Left kidney (tissue), 8 donors: ENCODE results near the gene NINJ1. TPM values are rescaled to one million over a fixed set of nuclear protein-coding genes. Genes with fewer than 3 reads are reported as not detected.

ENCODE experiments used
- DNase-seq: peaks from one replicate; pipeline ENCODE4 v3.0.0-alpha.2; 2013
- long read RNA-seq, 8 donors: transcript quantifications; one replicate each; lab custom pipeline, GENCODE V29; 2026
- polyA plus RNA-seq: library from polyadenylated mRNA; unstranded; fragments of 120-200 nt; gene quantifications from one replicate; pipeline ENCODE4 v1.2.1, GENCODE V29; 2013; ENCODE audit not compliant: insufficient read length

The NINJ1 gene, protein sequence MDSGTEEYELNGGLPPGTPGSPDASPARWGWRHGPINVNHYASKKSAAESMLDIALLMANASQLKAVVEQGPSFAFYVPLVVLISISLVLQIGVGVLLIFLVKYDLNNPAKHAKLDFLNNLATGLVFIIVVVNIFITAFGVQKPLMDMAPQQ
- polyA plus RNA-seq = 33.6 TPM
- long read RNA-seq, donor 1, transcript NINJ1-201 (4 exons, 1,281 nt) = major isoform, 47 of 117 reads
- long read RNA-seq, donor 1, transcript NINJ1-204 (2 exons, 2,026 nt) = minor isoform, 8 of 117 reads
- long read RNA-seq, donor 1, partial matches to known transcripts = 58 of 117 reads
- long read RNA-seq, donor 1, other reads (novel, unspliced or antisense) = 0 of 117 reads
- long read RNA-seq, donor 2, transcript NINJ1-201 (4 exons, 1,281 nt) = major isoform, 33 of 53 reads
- long read RNA-seq, donor 2, transcript NINJ1-204 (2 exons, 2,026 nt) = minor isoform, 5 of 53 reads
- long read RNA-seq, donor 2, partial matches to known transcripts = 14 of 53 reads
- long read RNA-seq, donor 2, other reads (novel, unspliced or antisense) = 0 of 53 reads
- long read RNA-seq, donor 3, transcript NINJ1-204 (2 exons, 2,026 nt) = minor isoform, 6 of 34 reads
- long read RNA-seq, donor 3, transcript NINJ1-201 (4 exons, 1,281 nt) = major isoform, 22 of 34 reads
- long read RNA-seq, donor 3, partial matches to known transcripts = 6 of 34 reads
- long read RNA-seq, donor 3, other reads (novel, unspliced or antisense) = 0 of 34 reads
- long read RNA-seq, donor 4, partial matches to known transcripts = 5 of 9 reads
- long read RNA-seq, donor 4, other reads (novel, unspliced or antisense) = 0 of 9 reads
- long read RNA-seq, donor 5, transcript NINJ1-201 (4 exons, 1,281 nt) = major isoform, 36 of 48 reads
- long read RNA-seq, donor 5, partial matches to known transcripts = 9 of 48 reads
- long read RNA-seq, donor 5, other reads (novel, unspliced or antisense) = 0 of 48 reads
- long read RNA-seq, donor 6, transcript NINJ1-201 (4 exons, 1,281 nt) = major isoform, 28 of 62 reads
- long read RNA-seq, donor 6, transcript NINJ1-204 (2 exons, 2,026 nt) = minor isoform, 9 of 62 reads
- long read RNA-seq, donor 6, partial matches to known transcripts = 24 of 62 reads
- long read RNA-seq, donor 6, other reads (novel, unspliced or antisense) = 0 of 62 reads
- long read RNA-seq, donor 7, transcript NINJ1-201 (4 exons, 1,281 nt) = major isoform, 38 of 99 reads
- long read RNA-seq, donor 7, transcript NINJ1-204 (2 exons, 2,026 nt) = minor isoform, 9 of 99 reads
- long read RNA-seq, donor 7, partial matches to known transcripts = 51 of 99 reads
- long read RNA-seq, donor 7, other reads (novel, unspliced or antisense) = 0 of 99 reads
- long read RNA-seq, donor 8, transcript NINJ1-201 (4 exons, 1,281 nt) = major isoform, 11 of 15 reads
- long read RNA-seq, donor 8, partial matches to known transcripts = 0 of 15 reads
- long read RNA-seq, donor 8, other reads (novel, unspliced or antisense) = 0 of 15 reads

DNA sequence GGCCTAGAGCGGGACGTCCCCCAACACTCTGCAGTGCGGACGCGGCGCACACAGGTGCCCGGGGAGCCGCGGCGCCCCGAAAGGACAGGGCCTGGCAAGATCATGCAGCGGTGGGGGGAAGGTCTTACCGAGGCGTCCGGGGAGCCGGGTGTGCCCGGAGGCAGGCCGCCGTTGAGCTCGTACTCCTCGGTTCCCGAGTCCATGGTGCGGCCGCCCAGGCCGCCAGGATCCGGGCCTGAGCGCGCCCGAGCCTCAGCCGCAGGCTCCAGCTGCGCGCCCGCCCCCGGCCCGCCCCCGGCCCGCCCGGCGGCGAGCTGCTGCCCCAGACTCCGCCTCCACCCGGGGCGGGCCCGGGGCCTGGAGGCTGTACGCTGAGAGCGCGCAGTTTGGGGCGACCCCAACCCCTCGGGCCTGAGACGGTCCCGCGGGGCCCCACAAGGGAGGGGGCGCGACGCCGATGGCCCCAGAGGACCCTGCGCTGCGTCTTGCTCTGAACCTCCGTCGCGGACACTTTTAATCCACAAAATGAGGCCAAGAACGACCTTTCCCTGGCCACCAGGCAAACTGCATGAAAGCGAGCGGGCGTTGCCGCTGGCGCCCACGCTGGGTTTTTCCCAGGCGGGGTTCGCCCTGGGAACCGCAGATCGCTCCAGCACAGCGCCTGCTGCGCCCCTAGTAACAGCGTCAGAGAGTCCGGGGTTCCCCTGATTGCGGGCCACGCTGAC, at the start of gene NINJ1:
Gene NINJ1 (minus strand): TSS at position 237 of the 725 bp plus-strand sequence. CDS start 34 bp downstream, at position 203.
- DNase-seq = peak; percentile 72

DNA sequence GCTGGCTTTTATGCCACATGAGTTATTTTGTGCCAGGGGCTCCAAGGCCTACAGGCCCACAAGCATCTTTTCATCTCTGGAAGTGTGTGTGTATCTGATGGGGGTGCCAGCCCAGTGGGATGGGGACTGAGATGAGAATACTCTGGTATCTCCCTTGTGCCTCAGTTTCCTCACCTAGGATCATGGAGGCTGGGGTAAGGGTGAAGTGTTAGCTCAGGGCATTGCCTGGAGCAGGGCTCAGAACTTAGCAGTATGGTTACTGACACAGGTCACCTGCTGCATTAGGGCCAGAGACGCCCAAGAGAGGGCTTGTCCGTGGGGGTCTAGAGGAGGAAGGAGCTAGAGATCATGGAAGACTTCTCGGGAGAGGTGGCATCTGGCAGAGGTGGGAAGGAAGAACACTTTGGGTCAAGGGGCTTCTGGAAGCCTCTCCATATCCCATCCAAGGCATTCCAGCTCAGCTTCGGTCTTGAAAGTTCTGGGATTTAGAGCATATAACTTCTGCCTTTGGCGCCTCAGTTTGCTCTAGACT, 49.1 kb upstream of the NINJ1 start:
- no peak for DNase-seq

DNA sequence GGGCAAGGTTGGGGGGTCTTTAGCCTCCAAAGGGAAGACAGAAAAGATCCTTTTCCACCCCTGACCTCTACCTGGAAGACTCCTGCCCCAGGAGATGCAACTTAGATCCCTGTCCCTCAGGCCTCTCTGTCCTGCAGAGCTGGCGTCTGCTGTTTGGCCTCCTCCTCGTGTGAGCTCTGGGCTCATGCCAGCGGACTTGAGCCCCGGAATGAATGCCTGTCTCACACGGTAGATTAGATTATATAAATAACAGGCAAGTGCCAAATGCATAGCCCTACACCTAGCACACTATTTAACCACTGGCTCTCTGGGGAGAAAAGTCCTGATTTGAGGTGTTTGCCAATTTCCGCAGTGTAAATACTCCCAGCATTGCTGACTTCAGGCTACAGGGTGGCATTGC, 48.5 kb upstream of the NINJ1 start:
- no peak for DNase-seq

DNA sequence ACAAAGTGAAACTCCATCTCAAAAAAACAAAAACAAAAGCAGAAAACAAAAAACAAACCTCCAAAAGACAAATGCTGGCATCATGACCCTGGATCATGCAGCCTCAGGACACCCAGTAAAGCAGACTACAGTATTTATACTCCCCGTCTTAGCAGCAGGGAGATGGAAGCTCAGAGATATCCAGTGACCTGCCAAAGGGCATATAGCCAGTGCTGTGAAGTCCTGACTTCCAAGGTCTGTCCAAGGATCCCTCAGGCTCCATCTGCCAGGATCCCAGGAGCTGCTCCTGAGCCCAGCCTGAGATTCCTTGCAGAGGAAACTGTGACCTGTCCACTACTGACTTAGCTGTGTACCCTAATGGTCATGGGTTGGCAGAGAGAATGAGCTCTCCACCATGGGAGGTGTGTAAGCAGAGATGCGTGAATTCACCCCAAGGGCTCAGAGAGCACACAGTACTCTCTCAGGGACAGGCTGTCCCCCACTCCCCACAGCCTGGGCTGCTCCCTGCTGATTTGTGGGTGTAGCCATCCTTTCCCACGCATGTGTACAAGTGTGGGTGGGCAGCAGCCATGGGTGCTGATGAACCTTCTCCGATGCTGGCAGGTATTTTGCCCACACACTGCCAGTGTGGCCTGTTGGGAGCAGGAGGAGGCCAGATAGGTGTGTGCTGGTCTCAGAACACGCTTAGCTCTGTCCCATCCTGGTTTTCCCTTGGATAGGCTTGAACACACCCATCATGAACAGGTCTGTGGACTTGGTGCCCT, 47.8 kb upstream of the NINJ1 start:
- no peak for DNase-seq

DNA sequence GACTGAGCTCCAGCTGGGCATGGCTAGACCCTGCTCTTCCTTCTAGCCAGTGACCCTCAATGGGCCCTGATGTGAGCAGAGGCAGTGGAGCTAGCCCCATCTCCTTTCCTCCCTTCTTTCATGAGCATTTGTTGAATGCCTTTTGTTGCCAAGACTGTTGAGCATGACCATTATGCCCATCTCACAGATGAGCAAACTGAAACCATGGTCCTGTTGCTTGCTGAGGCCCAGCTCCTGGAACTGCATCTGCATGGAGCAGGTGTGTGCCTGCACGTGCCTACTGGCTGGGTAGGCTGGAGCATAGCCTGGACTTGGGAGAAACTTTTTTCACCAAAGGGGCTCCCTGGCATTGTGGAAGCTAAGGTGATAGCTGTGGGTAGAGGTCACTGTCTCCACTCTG, 46.9 kb upstream of the NINJ1 start:
- no peak for DNase-seq

DNA sequence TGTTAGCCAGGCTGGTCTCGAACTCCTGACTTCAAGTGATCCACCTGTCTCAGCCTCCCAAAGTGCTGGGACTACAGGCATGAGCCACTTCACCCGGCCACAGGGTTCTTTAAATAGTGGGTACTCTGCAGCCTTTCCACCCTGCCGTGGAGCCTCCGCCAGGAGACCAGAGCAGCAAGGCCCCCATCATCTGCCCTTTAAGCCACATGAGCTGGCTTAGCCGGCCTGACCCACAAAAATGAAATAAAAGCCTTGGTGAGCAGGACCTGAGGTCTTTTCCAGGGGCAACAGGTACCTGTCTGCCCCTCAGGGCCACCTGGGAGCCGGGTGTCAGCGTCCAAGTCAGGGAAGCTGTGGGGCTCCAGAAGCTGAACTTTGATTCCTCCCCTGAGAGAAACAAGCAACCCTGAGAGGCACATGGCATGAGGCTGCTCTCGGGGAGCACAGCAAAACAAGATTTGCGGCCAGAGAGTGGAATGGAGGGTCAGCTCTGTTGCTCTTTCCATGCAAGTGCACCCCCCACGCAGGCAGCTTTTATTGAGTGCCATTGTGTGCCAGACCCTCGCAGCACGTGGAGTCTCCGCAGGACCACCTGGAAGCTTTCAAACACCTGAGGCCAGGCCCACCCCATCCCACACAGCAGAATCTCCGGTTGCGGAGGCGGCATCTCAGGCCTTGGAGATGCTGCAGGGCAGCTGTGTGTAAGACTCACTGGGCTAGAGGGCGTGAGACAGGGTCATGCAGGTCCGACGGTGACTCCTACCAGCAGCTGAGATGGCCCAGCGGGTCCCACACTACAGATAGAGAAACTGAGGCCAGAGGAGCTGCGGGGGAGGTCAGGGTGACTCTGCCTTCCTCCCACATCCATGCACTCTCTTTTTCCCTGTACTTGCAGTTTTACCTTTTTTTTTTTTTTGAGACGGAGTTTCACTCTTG, 45.1 kb upstream of the NINJ1 start:
- DNase-seq = no peak

DNA sequence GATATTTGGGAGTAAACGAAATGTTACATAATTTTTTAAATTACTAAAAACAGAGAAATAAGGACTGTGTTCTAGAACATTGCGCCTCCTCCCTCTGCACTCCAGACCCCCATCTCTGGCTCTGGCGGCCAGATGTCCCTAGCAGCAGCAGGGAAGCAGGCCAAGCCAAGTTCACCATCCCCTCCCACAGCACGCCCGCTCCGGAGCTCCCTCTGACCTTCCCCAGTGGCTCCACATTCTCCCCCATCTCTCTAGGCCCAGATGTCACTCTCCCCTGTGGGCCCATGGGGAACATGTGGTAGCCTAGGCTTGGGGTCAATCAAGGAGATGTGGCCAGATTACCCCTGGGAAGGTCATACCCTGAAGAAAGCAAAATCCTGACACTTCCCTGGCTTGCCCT, 43.6 kb upstream of the NINJ1 start:
- DNase-seq = no peak

DNA sequence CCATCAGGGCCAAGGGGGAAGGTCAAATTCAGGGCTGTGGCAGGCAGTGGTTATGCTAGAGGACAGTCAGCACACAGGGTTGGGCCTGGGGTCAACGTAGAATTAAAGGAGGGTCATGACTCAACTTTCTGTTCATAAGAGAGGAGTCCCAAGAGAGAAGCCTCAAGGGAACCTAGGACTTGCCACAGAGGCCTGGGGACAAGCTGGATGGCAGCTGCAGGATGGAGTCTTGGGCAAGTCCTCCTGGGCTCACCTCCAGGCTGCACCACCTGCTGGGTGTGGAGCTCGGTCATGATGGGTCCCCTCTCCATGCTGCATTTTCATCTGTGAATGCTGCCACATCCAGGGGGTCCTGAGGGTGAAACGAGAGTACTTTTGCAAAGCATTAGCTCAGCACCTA, 40.9 kb upstream of the NINJ1 start:
- no peak for DNase-seq

DNA sequence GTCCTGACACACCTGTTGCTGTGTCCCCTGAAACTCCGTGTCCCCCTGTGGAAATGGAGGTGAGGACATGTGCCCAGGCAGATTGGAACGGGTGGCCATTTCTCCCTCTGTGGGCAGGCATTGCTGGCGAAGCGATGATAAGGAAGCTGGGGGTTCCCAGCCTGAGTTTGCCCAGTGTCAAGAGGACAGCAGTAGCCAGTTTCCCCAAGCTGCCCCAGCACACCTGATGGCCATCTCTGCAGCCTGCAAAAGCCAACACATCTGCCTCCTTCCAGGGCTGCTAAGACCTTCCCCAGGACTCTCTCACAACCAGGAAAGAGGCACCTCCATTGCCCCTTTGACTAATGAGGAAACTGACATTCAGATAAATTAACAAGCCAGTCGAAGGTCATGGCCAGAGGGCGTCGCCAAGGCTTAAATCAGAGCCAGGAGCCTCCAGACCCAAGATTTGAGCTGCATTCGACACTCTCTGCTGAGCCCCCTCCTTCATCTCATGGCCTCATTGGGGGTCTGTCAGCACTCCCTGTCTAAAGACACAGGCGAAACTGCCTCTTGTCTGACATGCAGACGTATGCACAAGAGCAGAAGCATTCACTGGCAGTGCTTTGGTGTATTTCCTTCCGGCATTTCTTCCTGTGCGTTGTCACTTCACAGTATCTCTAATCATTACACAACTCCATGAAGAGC, 39.5 kb upstream of the NINJ1 start:
- no peak for DNase-seq

DNA sequence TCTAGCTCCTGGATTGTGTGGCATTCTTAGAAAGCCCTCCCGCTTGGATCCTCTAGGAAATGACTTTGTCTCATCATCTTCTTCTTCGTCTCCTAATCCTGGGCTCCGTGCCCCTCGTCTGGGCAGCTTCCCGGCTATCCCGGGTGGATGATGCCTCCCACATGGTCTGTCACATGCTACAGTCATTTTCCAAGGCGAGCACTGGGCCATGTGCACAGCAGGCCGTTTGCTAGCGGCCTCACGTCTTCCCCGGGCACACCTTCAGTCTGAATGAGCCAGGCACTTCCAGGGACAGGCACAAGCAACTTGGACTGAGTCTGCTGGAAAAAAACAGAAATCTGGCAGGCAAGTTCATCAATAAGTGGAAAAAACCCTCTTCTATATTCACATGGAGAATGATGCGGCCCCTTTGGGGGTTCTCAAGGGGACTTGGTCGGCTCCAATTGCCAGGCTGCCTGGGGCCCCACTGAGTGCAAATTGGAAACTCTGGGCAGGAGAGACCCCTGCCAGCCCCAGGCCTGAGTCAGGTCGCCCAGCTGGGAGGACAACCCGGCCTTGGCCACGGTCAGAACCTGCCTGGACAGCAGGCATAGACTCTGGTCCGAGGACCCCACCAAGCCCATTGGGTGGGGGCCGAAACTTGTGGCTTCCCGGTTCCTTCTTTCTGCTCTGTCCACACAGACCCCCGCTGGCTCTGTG, 38.8 kb upstream of the NINJ1 start:
- no peak for DNase-seq

DNA sequence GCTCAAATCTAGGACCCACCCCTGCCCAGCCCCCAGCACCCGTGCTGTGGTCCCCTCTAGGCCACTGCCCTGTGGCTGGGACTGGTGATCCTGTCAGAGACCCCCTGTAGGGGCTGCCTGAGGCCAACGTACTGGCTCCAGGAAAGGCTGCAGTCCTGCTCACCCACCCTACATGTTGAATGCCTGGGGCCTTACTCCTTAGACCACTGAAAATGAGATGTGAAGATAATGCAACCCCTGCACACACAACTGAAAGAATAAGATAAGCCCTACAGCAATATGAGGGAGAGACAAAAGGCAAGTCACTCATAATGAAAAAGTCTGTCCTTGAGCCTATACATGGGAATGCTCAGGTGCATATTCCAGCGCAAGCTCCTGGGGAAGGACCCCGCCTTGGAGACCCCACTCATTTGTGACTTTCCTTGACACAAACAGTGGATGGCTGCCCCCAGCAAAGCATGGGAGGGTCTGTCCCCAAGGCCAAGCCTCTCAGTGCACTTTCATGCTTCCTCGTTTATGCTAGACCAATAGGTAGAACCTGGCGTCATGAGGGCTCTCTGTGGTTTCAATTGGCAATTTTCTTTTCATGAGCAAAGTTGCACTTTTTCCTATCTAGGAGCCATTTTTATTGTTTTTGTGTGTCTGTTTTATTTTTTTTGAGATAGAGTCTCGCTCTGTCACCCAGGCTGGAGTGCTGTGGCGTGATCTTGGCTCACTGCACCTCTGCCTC, 37.4 kb upstream of the NINJ1 start:
- no peak for DNase-seq

DNA sequence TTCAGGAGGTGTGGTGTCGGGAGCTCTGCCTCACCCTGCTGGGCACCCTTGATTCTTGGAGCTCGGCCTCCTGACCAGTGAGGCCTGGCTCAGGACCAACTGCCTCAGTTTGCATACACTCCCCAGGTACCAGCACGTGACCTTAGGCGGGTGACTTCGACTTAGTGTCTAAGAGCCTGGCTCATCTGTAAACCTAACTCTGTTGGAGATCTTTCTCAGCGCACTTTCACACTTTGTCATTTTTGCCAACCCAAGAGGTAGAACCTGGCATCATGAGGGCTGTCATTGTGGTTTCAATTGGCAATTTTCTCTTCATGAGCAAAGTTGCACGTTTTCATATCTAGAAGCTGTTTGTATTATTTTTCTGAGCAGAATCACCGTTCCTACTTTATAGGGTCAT, 36.5 kb upstream of the NINJ1 start:
- DNase-seq = no peak

DNA sequence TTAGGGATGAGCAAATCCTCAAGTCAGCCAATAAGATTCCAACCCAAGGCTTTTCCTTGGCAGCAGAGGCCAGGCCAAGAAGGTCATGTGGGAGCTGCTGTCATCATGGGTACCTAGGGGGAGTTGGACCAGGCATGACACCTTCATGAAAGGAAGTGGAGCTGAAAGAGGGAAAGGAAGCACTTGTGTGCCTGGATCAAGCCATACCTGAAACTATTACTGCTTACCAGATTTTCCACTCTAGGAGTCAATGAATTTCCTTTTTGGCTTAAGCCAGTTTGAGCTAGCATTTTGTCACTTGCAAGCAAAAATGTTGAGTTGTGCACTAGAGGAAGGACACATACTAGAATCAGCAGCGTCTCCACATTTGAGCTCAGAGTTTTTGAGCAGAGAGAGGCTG, 35.4 kb upstream of the NINJ1 start:
- DNase-seq = no peak

DNA sequence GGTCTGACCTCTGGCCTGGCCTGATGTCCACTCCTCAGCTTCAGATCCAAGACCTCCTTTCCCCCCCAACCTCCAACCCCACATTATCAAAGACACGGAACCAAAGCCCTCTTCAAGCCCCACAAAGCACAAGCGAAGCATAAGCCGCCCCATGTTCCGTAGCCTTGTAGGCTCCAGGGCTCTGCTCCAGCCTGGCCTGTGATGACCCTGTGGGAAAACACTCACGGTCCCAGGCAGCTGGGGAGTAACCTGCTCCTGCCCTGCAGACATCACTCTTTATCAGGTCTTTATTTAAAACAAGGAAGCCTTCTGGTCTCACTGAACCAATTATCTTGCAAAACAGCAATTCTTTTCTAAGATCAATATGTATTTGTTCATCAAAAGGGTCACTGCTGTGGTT, 34.5 kb upstream of the NINJ1 start:
- DNase-seq = no peak

DNA sequence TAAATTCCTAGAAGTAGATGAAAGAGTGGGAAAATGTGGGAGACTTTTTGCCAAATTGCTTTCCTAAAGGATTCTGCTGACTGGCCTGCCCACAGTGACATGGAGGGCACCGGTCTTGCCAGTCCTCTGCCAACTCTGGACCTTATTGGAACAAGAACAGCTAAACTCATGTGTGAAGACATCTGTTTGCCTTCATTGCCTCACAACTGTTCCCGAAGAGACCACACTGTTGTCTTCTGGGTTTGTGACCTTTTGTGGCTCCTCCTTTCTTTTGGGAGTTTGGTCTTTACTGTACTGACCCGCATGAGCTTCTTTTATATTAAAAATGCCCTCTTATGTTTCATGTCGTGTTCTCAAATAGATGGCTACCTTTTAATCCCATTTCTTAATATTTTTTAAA, 33.8 kb upstream of the NINJ1 start:
- DNase-seq = no peak

DNA sequence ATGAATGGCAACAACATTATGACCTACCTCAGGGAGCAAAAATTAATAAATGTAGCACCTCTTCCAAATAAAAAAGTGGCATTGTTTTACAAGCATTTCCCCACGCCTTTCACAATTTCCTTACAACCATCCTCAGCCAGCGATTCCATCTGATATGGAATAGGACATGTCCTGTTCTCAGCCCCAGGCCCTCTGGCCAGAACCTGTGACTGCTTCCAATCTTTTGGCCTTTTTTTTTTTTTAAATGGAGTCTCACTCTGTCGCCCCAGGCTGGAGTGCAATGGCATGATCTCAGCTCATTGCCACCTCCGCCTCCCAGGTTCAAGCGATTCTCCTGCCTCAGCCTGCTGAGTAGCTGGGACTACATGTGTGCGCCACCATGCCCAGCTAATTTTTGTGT, 33.1 kb upstream of the NINJ1 start:
- DNase-seq = no peak

DNA sequence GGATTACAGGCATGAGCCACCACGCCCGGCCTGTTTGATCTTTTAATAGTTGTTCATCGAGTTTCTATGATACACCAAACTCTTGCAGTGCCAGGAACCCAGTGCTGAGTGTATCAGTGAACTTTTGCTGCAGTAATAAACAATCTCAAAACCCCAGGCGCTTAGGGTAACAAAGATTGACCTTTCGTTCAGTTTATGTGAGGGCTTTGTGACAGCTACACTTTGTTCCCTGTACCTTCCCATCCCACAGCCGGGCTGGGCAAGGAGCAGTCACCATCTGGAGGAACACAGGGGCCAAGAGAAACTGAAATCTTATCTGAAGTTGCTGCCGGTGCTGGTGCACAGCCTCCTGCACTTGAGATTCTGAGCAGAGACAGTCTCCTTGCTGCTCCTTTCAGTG, 32.6 kb upstream of the NINJ1 start:
- no peak for DNase-seq
